GM18951 (cell line): ENCODE measurements around the gene GGACT.
"Not testable (repeated sequence)": the region's sequence is repeated elsewhere in the genome, so short reads cannot be mapped to it uniquely, and the experiment has no call there.

Experiments used
- POLR2A ChIP-seq: IDR thresholded peaks from 4 replicates; pipeline ENCODE4 v1.6.1; 2011; ENCODE audit warnings: mild to moderate bottlenecking; ENCODE audit not compliant: insufficient read length, insufficient read depth; ENCODE audit errors: extremely low read depth
- in situ Hi-C: fragments of 300-500 bp; cut with MboI; formaldehyde crosslinking; loops from one replicate; pipeline ENCODE4 v1.12.0; 2022; ENCODE audit warnings: low sequenced_read_pairs, mixed read lengths, inconsistent platforms; ENCODE audit not compliant: unreplicated experiment

Gene GGACT

DNA sequence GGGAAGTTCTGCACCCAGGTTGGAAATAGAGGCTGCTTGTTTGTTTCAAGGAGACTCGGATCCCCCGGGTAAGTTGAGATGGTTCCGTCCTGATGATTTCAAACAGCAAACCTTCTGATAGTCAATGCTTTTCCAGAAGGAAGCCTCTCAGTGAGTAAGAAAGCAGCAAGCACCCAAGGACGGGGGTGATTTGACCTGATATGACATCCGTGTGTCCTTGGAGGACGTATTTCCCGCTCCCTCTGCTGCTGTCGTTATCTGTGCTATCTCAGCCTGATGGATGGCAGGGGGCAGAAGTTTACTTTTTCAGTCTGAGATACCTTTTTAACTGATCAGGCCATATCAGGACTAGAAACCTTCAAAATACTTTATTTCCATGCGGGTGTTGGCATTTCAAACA lies 5.7 kb upstream of the GGACT start:
- TF ChIP-seq POLR2A: no peak
- in situ Hi-C loops: no loop called here

DNA sequence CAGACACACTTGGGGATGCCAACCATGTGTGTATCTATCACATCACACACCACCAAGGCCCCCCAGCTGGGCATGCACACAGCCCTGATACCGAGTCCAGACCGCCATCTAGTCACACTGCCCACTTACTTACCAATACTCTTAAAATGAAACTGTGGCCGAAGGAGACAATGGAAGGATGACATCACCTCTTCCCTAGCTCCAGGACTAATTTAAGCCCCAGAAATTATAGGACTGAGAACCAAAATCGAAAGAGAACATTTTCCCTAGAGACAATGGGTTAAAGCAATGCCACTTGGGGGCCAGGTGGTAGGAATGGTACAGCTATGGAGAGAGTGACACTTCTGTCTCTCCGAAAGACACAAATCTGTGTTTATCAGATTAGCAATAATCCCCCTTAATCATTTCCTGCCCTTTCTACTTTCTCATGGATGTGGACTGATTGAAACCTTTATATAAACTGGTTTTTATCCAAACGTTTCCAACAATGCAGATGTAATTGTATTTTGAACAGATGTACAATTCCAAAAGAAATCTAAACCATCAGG lies 663 bp upstream of the GGACT start:
- in situ Hi-C loops: no loop called here

DNA sequence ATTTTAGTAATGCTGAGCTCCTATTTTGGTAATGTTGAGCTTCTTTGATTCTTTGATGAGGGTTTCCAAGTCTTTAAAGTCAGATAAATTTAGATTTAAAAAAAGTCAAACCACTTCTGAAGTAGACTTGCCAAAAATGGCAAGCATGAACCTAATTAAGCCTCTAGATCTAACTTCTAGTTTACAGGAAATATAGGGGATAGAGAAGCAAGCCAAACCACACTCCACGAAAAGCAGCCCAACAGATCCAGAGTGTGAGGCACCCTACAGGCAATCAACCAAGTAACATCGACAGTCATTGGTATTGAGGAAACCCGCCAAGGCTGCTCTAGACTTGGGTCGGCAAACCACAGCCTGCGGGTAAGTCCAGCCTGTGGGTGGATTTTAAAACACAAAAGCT lies 3.7 kb downstream of the GGACT start:
- no peak for TF ChIP-seq POLR2A
- in situ Hi-C loops: no loop called here

More for the DNA sequence above, 663 bp upstream of the GGACT start:
- TF ChIP-seq POLR2A: no peak

DNA sequence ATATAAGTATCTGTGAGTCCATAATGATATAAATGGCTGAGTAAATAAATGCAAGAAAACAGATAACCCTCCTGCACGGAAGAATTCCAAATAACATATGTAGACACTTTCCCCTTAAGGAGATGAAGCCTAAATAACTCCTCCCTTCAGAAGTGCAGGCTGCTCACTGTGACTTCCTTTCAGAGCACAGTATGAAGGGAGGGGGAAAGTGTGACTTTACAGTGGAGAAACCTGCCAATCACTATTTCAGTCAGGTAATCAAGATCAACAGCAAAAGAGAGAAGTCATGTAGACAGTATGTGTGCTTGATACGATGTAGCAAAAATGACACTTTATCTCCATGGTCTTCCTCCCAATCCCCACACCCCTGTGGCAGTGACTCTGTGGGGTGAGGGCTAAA lies 7.1 kb downstream of the GGACT start:
- TF ChIP-seq POLR2A: no peak
- in situ Hi-C loops: no loop called here

DNA sequence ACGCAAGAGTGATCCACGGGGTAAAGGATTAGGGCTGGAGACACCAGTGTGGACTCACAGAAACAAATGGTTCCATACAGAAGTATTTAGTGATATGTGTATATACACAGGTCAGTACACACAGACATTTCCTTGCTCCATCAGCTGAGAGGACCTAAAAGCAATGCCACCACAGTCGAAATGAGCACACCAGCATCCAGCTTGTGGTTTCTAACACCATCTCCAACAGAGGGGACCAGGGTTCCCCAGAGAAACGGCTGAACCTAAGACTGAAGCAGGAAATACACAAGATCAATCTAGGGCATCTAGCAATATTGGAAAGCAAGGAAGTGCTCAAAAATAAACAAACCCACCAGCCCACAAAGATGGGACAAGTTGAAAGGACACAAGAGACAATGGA lies 7.6 kb downstream of the GGACT start:
- in situ Hi-C loops: no loop called here
- no peak for TF ChIP-seq POLR2A

DNA sequence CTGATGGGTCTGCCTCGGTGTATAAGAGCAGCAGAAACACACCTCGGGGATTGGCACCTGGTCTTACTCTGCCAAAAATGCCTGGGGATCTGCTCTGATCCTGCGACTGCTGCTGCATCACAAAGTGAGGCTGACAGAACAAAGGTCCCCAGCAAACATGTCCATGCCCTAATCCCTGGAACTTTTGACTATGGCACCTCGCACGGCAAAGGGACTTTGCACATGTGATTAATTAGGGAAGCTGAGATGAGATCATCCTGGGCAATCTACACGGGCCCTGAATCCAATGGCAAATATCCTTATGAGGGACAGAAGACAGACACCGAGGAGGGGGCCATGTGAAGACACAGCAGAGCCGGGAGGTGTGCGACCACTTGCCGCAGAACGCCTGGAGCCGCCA lies 8.5 kb downstream of the GGACT start:
- in situ Hi-C loops: no loop called here
- no peak for TF ChIP-seq POLR2A

DNA sequence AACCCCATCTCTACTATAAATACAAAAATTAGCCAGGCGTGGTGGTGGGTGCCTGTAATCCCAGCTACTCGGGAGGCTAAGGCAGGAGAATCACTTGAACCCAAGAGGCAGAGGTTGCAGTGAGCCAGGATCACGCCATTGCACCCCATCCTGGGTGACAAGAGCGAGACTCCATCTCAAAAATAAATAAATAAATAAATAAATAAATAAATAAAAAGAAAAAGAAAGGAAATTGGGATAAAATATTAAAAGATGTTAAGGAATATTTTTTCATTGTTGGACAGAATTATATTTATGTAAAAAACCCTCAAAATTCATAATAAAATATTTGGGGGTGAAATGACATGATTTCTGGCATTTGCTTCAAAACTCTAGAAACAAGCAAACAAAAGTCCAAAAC lies 11.3 kb downstream of the GGACT start:
- in situ Hi-C loops: not testable (repeated sequence)

DNA sequence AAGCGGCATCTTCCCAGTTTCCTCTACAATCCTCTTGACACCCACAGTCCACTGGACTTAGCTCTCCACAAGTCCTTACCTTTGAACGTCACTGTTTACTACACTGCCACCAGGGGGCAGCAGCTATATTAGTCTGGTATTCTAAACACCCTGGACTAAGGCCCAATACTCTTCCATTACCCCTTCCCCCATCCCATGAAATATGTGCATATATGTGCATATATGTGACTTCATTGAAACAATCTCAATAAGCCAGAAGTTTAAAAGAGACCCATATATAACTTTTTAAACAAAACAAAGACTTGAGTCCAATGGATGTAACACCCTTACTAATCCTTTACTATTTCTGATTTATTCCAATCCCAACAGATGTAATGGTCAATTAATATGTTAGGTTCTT lies 15.5 kb downstream of the GGACT start:
- in situ Hi-C loops: no loop called here
- no peak for TF ChIP-seq POLR2A

DNA sequence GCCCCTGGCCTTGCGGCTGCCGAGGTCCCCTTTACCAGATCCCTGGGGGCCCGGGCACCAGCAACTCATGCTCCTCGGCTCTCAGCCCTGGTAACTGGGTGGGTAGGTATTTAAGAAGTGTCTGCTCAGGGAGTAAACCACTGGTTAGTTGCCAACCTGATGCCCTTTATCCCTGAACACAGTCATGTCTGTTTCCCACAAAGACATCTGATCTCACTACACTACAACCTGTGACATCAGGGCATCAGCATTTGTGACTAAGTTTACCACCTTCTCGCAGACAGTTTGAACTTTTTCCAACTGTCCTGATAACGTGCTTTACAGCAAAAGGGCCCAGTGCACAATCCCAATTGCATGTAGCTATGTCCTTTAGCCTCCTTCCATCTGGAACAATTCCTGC lies 22.0 kb downstream of the GGACT start:
- in situ Hi-C loops: loop anchor here (10.0 kb wide), 1 partner anchor 558 kb away; no protein-coding TSS in a partner anchor
- no peak for TF ChIP-seq POLR2A

DNA sequence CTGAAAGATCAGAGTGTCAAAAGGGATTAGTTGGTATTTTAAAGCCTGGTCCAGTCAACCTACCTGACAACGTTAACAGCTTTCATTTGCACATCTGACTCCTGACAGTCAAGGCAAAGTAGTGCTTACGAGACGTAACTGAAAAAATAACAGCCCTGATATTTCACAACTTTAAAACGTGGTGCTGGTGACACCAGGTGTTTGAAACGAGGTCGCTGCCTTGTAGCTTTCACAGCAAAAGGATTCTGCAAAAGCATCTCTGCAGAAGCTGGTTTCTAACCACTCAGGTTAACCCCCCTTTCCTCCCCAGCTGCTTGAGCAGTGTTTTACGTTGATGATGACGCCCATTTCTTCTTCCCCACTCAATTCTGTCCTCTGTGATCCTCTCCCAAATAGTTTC lies 23.3 kb downstream of the GGACT start:
- in situ Hi-C loops: loop anchor here (10.0 kb wide), 1 partner anchor 560 kb away; no protein-coding TSS in a partner anchor
- no peak for TF ChIP-seq POLR2A

DNA sequence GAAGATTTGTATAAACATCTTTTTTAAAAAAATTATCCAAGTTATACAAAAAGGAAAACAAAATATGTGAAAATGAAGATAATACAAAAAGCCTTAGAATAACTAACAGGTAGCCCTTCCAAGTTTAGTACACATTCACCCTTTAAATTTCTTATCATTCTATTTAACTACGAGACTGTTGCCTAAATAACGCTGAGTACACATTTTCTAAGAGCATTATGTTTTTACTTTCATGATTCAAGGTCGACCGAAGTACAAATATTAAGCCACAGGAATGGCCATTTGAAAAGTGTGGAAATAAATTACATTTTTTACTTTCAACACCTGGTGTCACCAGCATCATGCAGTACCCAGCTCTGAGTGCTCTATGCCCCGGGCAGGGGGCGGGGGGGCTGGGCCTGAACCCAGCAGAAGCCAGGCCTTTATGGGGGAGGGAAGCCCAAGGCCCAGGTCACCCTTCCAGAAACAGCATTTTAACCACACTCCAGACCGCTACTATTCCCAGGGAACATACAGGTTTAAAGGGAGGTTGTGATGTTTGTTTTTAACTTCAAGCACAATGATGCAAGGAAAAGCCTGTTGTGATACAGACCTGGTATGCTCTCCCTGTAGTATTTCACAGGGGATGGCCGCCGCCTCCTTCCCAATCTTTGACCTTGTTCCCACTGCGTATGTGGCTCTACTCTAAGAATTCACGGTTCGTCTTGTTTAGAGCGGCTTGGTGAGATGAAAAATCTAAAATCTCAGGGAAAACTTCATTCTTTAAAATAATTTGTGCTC lies 24.0 kb downstream of the GGACT start:
- in situ Hi-C loops: loop anchor here (10.0 kb wide), 1 partner anchor 560 kb away; no protein-coding TSS in a partner anchor
- TF ChIP-seq POLR2A: no peak

DNA sequence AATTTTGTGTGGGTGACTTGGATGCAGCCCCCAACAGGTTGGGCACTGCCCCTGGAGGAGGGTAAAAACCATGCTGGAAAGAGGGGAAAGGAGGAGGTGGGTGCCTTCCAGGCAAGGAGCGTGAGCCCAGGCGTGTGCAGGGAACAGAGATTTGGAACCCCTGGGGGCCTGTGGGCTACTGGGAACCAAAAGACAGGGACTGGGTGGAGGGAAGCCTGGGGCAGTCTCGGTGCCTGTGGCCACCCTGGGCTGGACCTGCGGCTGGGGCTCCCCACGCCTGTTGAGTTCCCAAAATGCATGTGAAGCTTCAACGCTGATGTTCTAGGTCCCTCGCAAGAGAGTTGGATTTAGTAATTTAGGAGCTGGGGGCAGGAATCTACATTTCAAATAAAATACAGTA lies 24.8 kb downstream of the GGACT start:
- in situ Hi-C loops: loop anchor here (10.0 kb wide), 1 partner anchor 561 kb away; no protein-coding TSS in a partner anchor
- TF ChIP-seq POLR2A: no peak

DNA sequence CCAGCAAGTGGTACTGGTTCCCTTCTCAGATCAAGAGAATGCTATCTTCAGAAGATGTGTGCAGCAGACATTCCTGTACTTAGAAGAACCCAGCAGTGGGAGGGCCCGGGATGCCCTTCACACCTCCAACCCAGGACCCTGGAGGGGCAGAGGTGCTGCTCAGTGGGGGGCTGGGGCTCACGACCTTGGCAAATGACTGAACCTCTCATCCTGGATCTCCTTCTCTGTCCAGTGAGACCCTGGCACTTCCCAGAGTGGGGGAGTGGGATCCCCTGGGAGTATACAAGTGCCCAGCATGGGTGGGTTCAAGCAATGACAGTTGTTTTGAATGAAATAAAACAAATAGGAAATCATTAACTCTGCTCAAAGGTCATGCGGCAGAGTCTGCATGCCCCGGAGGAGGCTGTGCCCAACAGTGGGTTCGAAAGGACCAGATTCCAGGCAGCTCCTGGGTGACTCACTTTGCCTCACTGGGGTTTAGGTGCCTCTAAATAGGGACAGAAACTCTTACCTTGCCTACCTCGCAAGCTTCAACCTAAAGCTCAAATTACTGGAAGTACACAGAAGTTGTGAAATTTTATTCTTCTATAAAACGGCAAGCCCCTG lies 26.9 kb downstream of the GGACT start:
- TF ChIP-seq POLR2A: no peak

DNA sequence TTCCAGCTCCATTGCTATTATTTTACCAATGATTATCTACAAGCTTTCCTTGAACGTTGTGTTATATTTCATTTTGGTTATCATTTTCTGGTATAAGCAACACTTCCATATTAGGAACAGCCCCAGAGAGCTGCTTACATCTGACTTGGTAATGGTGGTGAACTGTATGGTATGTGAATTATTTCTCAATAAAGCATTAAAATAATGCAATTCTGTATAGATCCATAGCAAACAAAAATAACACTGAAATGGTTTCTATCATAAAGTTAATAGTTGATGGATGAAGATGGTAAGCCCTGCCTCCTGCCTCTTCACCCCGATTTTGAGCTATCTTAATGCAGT lies 27.5 kb downstream of the GGACT start:
- in situ Hi-C loops: loop anchor here (10.0 kb wide), 1 partner anchor 564 kb away; no protein-coding TSS in a partner anchor
- TF ChIP-seq POLR2A: no peak

More for the DNA sequence above, 26.9 kb downstream of the GGACT start:
- in situ Hi-C loops: loop anchor here (10.0 kb wide), 1 partner anchor 563 kb away; no protein-coding TSS in a partner anchor
